GM23338 (cell line): ENCODE results near the gene UGT1A10. TPM values are rescaled to one million over a fixed set of nuclear protein-coding genes. Genes with fewer than 3 reads are reported as not detected.

Experiments
- ATAC-seq: fragments of 200-7000 bp; cut with Tn5 transposase; 3 replicates; pipeline ENCODE4 v1.9.1; 2020
- DNase-seq: peaks from one replicate; pipeline ENCODE4 v3.0.0-alpha.2; 2015; ENCODE audit warnings: low spot score
- H2AFZ ChIP-seq: fragments of 200-600 bp; sonication (generic); 2 replicates; pipeline ENCODE4 v1.8.0; 2016; ENCODE audit warnings: antibody characterized with exemption, mild to moderate bottlenecking, moderate library complexity
- H3F3A ChIP-seq: fragments of 200-600 bp; sonication (generic); replicated peaks from 2 replicates; pipeline ENCODE4 v1.8.0; 2017; ENCODE audit warnings: antibody characterized with exemption, mixed run types, low read depth
- H3K27ac ChIP-seq: fragments of 200-600 bp; sonication (generic); 2 replicates; pipeline ENCODE4 v1.6.1; 2016; ENCODE audit warnings: low read depth
- H3K27me3 ChIP-seq: fragments of 200-600 bp; sonication (generic); 2 replicates; pipeline ENCODE4 v1.8.0; 2016; ENCODE audit warnings: mild to moderate bottlenecking, mixed run types, moderate library complexity; ENCODE audit not compliant: insufficient read depth
- H3K36me3 ChIP-seq: fragments of 200-600 bp; sonication (generic); 2 replicates; pipeline ENCODE4 v1.8.0; 2016; ENCODE audit warnings: mild to moderate bottlenecking; ENCODE audit not compliant: insufficient read depth
- H3K4me1 ChIP-seq: fragments of 200-600 bp; sonication (generic); 2 replicates; pipeline ENCODE4 v1.8.0; 2016; ENCODE audit warnings: mild to moderate bottlenecking, moderate library complexity; ENCODE audit not compliant: insufficient read depth
- H3K4me2 ChIP-seq: fragments of 200-600 bp; sonication (generic); 2 replicates; pipeline ENCODE4 v1.7.1; 2017; ENCODE audit warnings: mixed run types
- H3K4me3 ChIP-seq: fragments of 200-600 bp; sonication (generic); 2 replicates; pipeline ENCODE4 v1.6.1; 2016; ENCODE audit warnings: mixed run types
- H3K79me2 ChIP-seq: fragments of 200-600 bp; sonication (generic); replicated peaks from 2 replicates; pipeline ENCODE4 v1.8.0; 2017; ENCODE audit warnings: mild to moderate bottlenecking; ENCODE audit not compliant: insufficient read depth
- H3K9me2 ChIP-seq: fragments of 200-600 bp; sonication (generic); 2 replicates; pipeline ENCODE4 v1.8.0; 2017; ENCODE audit not compliant: insufficient read depth
- H4K20me1 ChIP-seq: fragments of 200-600 bp; sonication (generic); replicated peaks from 2 replicates; pipeline ENCODE4 v1.8.0; 2017; ENCODE audit warnings: mild to moderate bottlenecking; ENCODE audit not compliant: insufficient read depth
- H3K27ac Mint-ChIP-seq: 2 replicates; pipeline ENCODE4 v1.8.0; 2020; ENCODE audit warnings: inconsistent platforms, mild to moderate bottlenecking, moderate library complexity, mixed read lengths
- H3K27me3 Mint-ChIP-seq: 3 replicates; pipeline ENCODE4 v1.8.0; 2022; ENCODE audit warnings: low read depth, mild to moderate bottlenecking, moderate library complexity, mixed read lengths, inconsistent platforms; ENCODE audit not compliant: insufficient read depth, poor library complexity
- H3K36me3 Mint-ChIP-seq: 3 replicates; pipeline ENCODE4 v1.8.0; 2021; ENCODE audit warnings: low read depth, mild to moderate bottlenecking, inconsistent platforms, moderate library complexity, mixed read lengths
- H3K4me1 Mint-ChIP-seq: 3 replicates; pipeline ENCODE4 v1.8.0; 2020; ENCODE audit warnings: mild to moderate bottlenecking, inconsistent platforms, mixed read lengths
- H3K4me3 Mint-ChIP-seq: 3 replicates; pipeline ENCODE4 v1.8.0; 2021; ENCODE audit warnings: moderate library complexity, mild to moderate bottlenecking, inconsistent platforms, mixed read lengths
- H3K9me3 Mint-ChIP-seq: 3 replicates; pipeline ENCODE4 v1.8.0; 2020; ENCODE audit warnings: moderate library complexity, mild to moderate bottlenecking, inconsistent platforms, mixed read lengths
- CREB1 ChIP-seq: fragments of 250-450 bp; sonication (Bioruptor Pico); IDR thresholded peaks from 2 replicates; pipeline ENCODE4 v1.5.0; 2020; ENCODE audit warnings: low read depth, mild to moderate bottlenecking, moderate library complexity
- CTCF ChIP-seq, 2 experiments: fragments of 200-600 bp in 1 of 2; sonication (generic) in 1 of 2; conservative IDR thresholded peaks; 2 replicates each; pipeline versions ENCODE4 v1.5.1 to v1.6.1; 2016 to 2017; ENCODE audit warnings: antibody characterized with exemption in 2 of 2, low read depth in 2 of 2, mild to moderate bottlenecking in 2 of 2, moderate library complexity in 1 of 2
- ETS1 ChIP-seq: IDR thresholded peaks from 2 replicates; pipeline ENCODE4 v1.6.1; 2016; ENCODE audit warnings: antibody characterized with exemption
- EZH2 ChIP-seq: fragments of 200-600 bp; sonication (generic); IDR thresholded peaks from one replicate; pipeline ENCODE4 v1.8.0; 2017; ENCODE audit warnings: antibody characterized with exemption, mild to moderate bottlenecking, low read depth; ENCODE audit not compliant: unreplicated experiment
- EZH2phosphoT487 ChIP-seq: fragments of 200-600 bp; sonication (generic); IDR thresholded peaks from one replicate; pipeline ENCODE4 v1.8.1; 2018; ENCODE audit warnings: antibody characterized with exemption; ENCODE audit not compliant: unreplicated experiment
- NANOG ChIP-seq: IDR thresholded peaks from 2 replicates; pipeline ENCODE4 v1.6.1; 2016; ENCODE audit warnings: antibody characterized with exemption, borderline replicate concordance
- POLR2AphosphoS5 ChIP-seq: IDR thresholded peaks from 2 replicates; pipeline ENCODE4 v1.6.1; 2016; ENCODE audit warnings: antibody characterized with exemption, low read depth
- STAT1 ChIP-seq: IDR thresholded peaks from one replicate; pipeline ENCODE4 v1.6.1; 2016; ENCODE audit warnings: antibody characterized with exemption; ENCODE audit not compliant: unreplicated experiment
- ZNF114 ChIP-seq: fragments of 250-450 bp; sonication (Bioruptor Pico); IDR thresholded peaks from 2 replicates; pipeline ENCODE4 v1.5.0; 2020; ENCODE audit warnings: mild to moderate bottlenecking, moderate library complexity
- ZNF331 ChIP-seq: fragments of 250-450 bp; sonication (Bioruptor Pico); IDR thresholded peaks from 2 replicates; pipeline ENCODE4 v1.5.0; 2020; ENCODE audit warnings: low read depth, mild to moderate bottlenecking, moderate library complexity
- ZNF462 ChIP-seq: fragments of 250-450 bp; sonication (Bioruptor Pico); IDR thresholded peaks from 2 replicates; pipeline ENCODE4 v1.5.0; 2020; ENCODE audit warnings: mild to moderate bottlenecking, moderate library complexity
- polyA plus RNA-seq: library from polyadenylated mRNA; unstranded; fragments of >200 nt; fragmentation: Nextera tagmentation; extraction: Ambion mirVana; gene quantifications from 2 replicates; pipeline ENCODE4 v1.2.1, GENCODE V29; 2016
- total RNA-seq: library from RNA; depleted of rRNA; stranded (reverse); fragments of >200 nt; shearing (Covaris generic); gene quantifications from 2 replicates; pipeline ENCODE4 v1.2.3, GENCODE V29; 2014

Gene UGT1A10
- total and polyA plus RNA-seq, 2 experiments from 2014 or later = not detected

- TF ChIP-seq ETS1 (no peak), CREB1 (CRISPR knock-in tag) (no peak)
These were observed 157.3 kb downstream of the UGT1A10 start (continued) for GRCh38 chr2:233793465-233794127.

- Histone ChIP-seq H2AFZ (no peak overlapping the region), H3K79me2 (no peaks in the 10 kb centered on the region), H3K4me2 (no peak overlapping the region), H4K20me1 (no peaks in the 10 kb centered on the region), H3K4me1 (no peaks in the 10 kb centered on the region), H3K9me2 (no peaks in the 10 kb centered on the region), H3K4me3 (no peak overlapping the region), H3F3A (no peaks in the 10 kb centered on the region), H3K36me3 (no peaks in the 10 kb centered on the region), H3K27me3 (no peaks in the 10 kb centered on the region), H3K27ac (no peak overlapping the region)
- Mint-ChIP-seq H3K4me1 (no peaks in the 10 kb centered on the region; the same call in 2 of the 3 replicates), H3K4me3 (no peak overlapping the region), H3K27me3 (peaks cover 7% of the 10 kb centered on the region), H3K36me3 (no peaks in the 10 kb centered on the region; the same call in 1 of the 3 replicates), H3K9me3 (peaks cover 13% of the 10 kb centered on the region), H3K27ac (no peak overlapping the region)
- DNase-seq (no peak), ATAC-seq (no peak)
- TF ChIP-seq ZNF331 (CRISPR knock-in tag) = no peak
- TF ChIP-seq ZNF114 (CRISPR knock-in tag) = no peak
- TF ChIP-seq ETS1 = no peak
- no peak for TF ChIP-seq CTCF (conservative IDR thresholded peaks at IDR 0.05; ENCODE audit: low read depth in 2 of 2)
- TF ChIP-seq EZH2 = no peak
- TF ChIP-seq NANOG = no peak
- TF ChIP-seq ZNF462 = no peak
- no peak for TF ChIP-seq EZH2phosphoT487
- no peak for TF ChIP-seq CREB1 (CRISPR knock-in tag)
- TF ChIP-seq STAT1 = no peak
- no peak for TF ChIP-seq POLR2AphosphoS5
These were observed 157.9 kb downstream of the UGT1A10 start for GRCh38 chr2:233794128-233794658.
